HG03159 (cell line): ENCODE results near the gene TCF7L1.
"Not testable (repeated sequence)": the region's sequence is repeated elsewhere in the genome, so short reads cannot be mapped to it uniquely, and the experiment has no call there.

ENCODE experiments used
- ATAC-seq: cut with Tn5 transposase; IDR thresholded peaks from one replicate; pipeline ENCODE4 v1.9.1; 2021; ENCODE audit warnings: mild to moderate bottlenecking, moderate library complexity; ENCODE audit not compliant: unreplicated experiment

TCF7L1 gene

GRCh38 chr2:85312404-85312803 is 179.2 kb downstream of the TCF7L1 start:
- ATAC-seq: no peak

GRCh38 chr2:85314884-85315242 is 181.7 kb downstream of the TCF7L1 start:
- ATAC-seq: no peak

GRCh38 chr2:85315921-85316320 is 182.7 kb downstream of the TCF7L1 start:
- not testable (repeated sequence) for ATAC-seq

GRCh38 chr2:85318222-85319074 is 185.3 kb downstream of the TCF7L1 start:
- ATAC-seq: no peak

GRCh38 chr2:85319796-85320195 is 186.6 kb downstream of the TCF7L1 start:
- no peak for ATAC-seq

- no peak for ATAC-seq
Measured at GRCh38 chr2:85323351-85323987, 190.3 kb downstream of the TCF7L1 start.

GRCh38 chr2:85323988-85324367 is 190.8 kb downstream of the TCF7L1 start:
- not testable (repeated sequence) for ATAC-seq

GRCh38 chr2:85324639-85325465 is 191.7 kb downstream of the TCF7L1 start:
- ATAC-seq: no peak

GRCh38 chr2:85325466-85325811 is 192.2 kb downstream of the TCF7L1 start:
- ATAC-seq: no peak

- peak; percentile 21 for ATAC-seq
Measured at GRCh38 chr2:85326406-85327159, 193.4 kb downstream of the TCF7L1 start.

GRCh38 chr2:85327160-85327821 is 194.1 kb downstream of the TCF7L1 start:
- ATAC-seq: no peak

GRCh38 chr2:85327822-85328617 is 194.8 kb downstream of the TCF7L1 start, which contains the start of gene TGOLN2:
Gene TGOLN2, minus strand, starts transcription at chr2:85327989. Its CDS starts 27 bp downstream, at chr2:85327962.
- peak; percentile 83 for ATAC-seq

GRCh38 chr2:85329181-85329651 is 196.0 kb downstream of the TCF7L1 start:
- ATAC-seq: no peak

GRCh38 chr2:85329701-85330100 is 196.5 kb downstream of the TCF7L1 start:
- ATAC-seq: not testable (repeated sequence)

GRCh38 chr2:85330839-85331636 is 197.8 kb downstream of the TCF7L1 start:
- no peak for ATAC-seq

- ATAC-seq: not testable (repeated sequence)
Measured at GRCh38 chr2:85333877-85334276, 200.7 kb downstream of the TCF7L1 start.

GRCh38 chr2:85334928-85335327 is 201.7 kb downstream of the TCF7L1 start:
- no peak for ATAC-seq
